SK-N-MC (cell line): ENCODE results near the gene MYO1G.

Source experiments
- EZH2 ChIP-seq: fragments of 200-600 bp; sonication (generic); IDR thresholded peaks from one replicate; pipeline ENCODE4 v1.6.1; 2017; ENCODE audit warnings: antibody characterized with exemption
- POLR2AphosphoS5 ChIP-seq: IDR thresholded peaks from 2 replicates; pipeline ENCODE4 v1.6.1; 2012; ENCODE audit warnings: mild to moderate bottlenecking, low read depth, low read length, borderline replicate concordance

DNA sequence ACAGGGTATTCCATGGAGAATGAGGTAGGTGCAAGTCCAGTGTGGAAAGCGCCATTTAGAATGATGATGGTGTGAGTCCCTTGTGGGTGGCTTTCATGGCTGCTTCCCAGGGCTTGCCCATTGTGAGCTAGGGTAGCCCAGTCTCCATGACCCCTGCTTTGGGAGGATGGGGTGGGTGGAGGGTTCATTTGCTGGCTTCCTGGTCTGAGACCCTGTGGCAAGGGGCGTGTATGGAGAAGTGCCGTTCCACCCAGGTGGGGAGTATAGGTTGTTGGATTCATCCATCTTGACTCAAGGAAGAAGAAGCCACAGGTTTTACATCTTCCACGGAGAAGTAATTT is 48.9 kb upstream of the MYO1G start:
- TF ChIP-seq EZH2, result no peak
- TF ChIP-seq POLR2AphosphoS5, result no peak
